GM13977 (cell line): Measurements from ENCODE around the gene INCA1.
A peak's percentile ranks its signal among the peaks of the same experiment; 100 is the strongest.

Source experiments
- DNase-seq: peaks from one replicate; pipeline ENCODE4 v3.0.0; 2012; ENCODE audit warnings: low spot score
- CTCF ChIP-seq: IDR thresholded peaks from 2 replicates; pipeline ENCODE4 v1.5.1; 2012; ENCODE audit warnings: mild to moderate bottlenecking, control low read depth; ENCODE audit not compliant: insufficient read depth; ENCODE audit errors: extremely low read depth, missing control alignments
- in situ Hi-C: fragments of 300-500 bp; cut with MboI; formaldehyde crosslinking; loops from one replicate; pipeline ENCODE4 v1.12.0; 2022; ENCODE audit warnings: low sequenced_read_pairs, low pct_unique_long_range_greater_than_20kb, mixed read lengths, inconsistent platforms; ENCODE audit not compliant: unreplicated experiment

Gene INCA1

GRCh38 chr17:5027299-5027698 lies 30.0 kb upstream of the INCA1 start:
- in situ Hi-C loops: no loop called here
- DNase-seq: no peak
- no peak for TF ChIP-seq CTCF

- no peak for TF ChIP-seq CTCF
- in situ Hi-C loops: no loop called here
- DNase-seq: no peak
These were observed 27.3 kb upstream of the INCA1 start for GRCh38 chr17:5024604-5025003.

GRCh38 chr17:5023588-5024147 lies 26.3 kb upstream of the INCA1 start:
- in situ Hi-C loops: no loop called here
- DNase-seq: no peak
- TF ChIP-seq CTCF: no peak

GRCh38 chr17:5022171-5022711 lies 24.9 kb upstream of the INCA1 start:
- no peak for DNase-seq
- in situ Hi-C loops: no loop called here
- no peak for TF ChIP-seq CTCF

- in situ Hi-C loops: no loop called here
- no peak for TF ChIP-seq CTCF
These were observed 23.2 kb upstream of the INCA1 start for GRCh38 chr17:5020502-5021023.

GRCh38 chr17:5019475-5019956 lies 22.2 kb upstream of the INCA1 start:
- DNase-seq: peak; percentile 53
- in situ Hi-C loops: no loop called here
- TF ChIP-seq CTCF: peak; percentile 45

More at GRCh38 chr17:5020502-5021023, 23.2 kb upstream of the INCA1 start:
- no peak for DNase-seq
